K562 (cell line): ENCODE results near the gene CD300E. TPM values are rescaled to one million over a fixed set of nuclear protein-coding genes. Genes with fewer than 3 reads are reported as not detected.

Source experiments
- CREM ChIP-seq: IDR thresholded peaks from 2 replicates; pipeline ENCODE4 v1.6.1; 2014; ENCODE audit warnings: antibody characterized with exemption, low read depth
- CTBP1 ChIP-seq: fragments of 450-650 bp; IDR thresholded peaks from 2 replicates; pipeline ENCODE4 v1.6.1; 2016; ENCODE audit warnings: borderline replicate concordance
- FOSL1 ChIP-seq: fragments of 200-800 bp; sonication (Bioruptor generic); conservative IDR thresholded peaks from 2 replicates; pipeline ENCODE4 v1.6.1; 2016; ENCODE audit warnings: missing genetic modification characterization, missing compliant biosample characterization
- MCM2 ChIP-seq: fragments of 450-650 bp; IDR thresholded peaks from 2 replicates; pipeline ENCODE4 v1.6.1; 2017; ENCODE audit warnings: low read depth, mild to moderate bottlenecking
- NBN ChIP-seq: fragments of 450-650 bp; IDR thresholded peaks from 2 replicates; pipeline ENCODE4 v1.6.1; 2016; ENCODE audit warnings: low read depth, mild to moderate bottlenecking
- NR3C1 ChIP-seq: sonication (generic); formaldehyde crosslinking; IDR thresholded peaks from 2 replicates; pipeline ENCODE4 v1.8.1; 2022; ENCODE audit warnings: missing genetic modification reagents
- STAG1 ChIP-seq: sonication (generic); formaldehyde crosslinking; IDR thresholded peaks from 2 replicates; pipeline ENCODE4 v1.5.0; 2020; ENCODE audit warnings: missing genetic modification reagents, borderline replicate concordance
- ZC3H8 ChIP-seq: fragments of 450-650 bp; IDR thresholded peaks from 2 replicates; pipeline ENCODE4 v1.6.1; 2017
- ZNF232 ChIP-seq: sonication (generic); formaldehyde crosslinking; IDR thresholded peaks from 2 replicates; pipeline ENCODE4 v1.8.0; 2022; ENCODE audit warnings: mild to moderate bottlenecking, missing genetic modification reagents
- ZNF644 ChIP-seq: fragments of 200-800 bp; sonication (Bioruptor generic); IDR thresholded peaks from 2 replicates; pipeline ENCODE4 v1.6.1; 2016; ENCODE audit warnings: low read depth, missing genetic modification characterization, missing compliant biosample characterization
- ZNF785 ChIP-seq: fragments of 250-450 bp; sonication (Bioruptor Pico); IDR thresholded peaks from 2 replicates; pipeline ENCODE4 v1.4.0; 2020; ENCODE audit warnings: mild to moderate bottlenecking
- polyA plus RNA-seq, 8 experiments: library from polyadenylated mRNA; depleted of rRNA in 4 of 8; stranded (reverse) in 5 of 8; unstranded in 3 of 8; fragments of >200 nt; fragmentation: Nextera tagmentation in 2 of 8; fragmentation: Illumina TruSeq in 1 of 8; extraction: Ambion mirVana in 2 of 8; extraction: Trizol in 1 of 8; gene quantifications; 2 replicates each; pipeline versions ENCODE4 v1.2.1 to v1.2.3, GENCODE V29; 2011 to 2014; ENCODE audit warnings: inconsistent platforms in 1 of 8, missing spikeins in 1 of 8
- total RNA-seq, 7 experiments: library from RNA; depleted of rRNA in 6 of 7; stranded (reverse); fragments of >200 nt in 6 of 7; fragmentation: Illumina TruSeq in 2 of 7; extraction: Trizol in 2 of 7; gene quantifications; 2 replicates each; pipeline versions ENCODE4 v1.2.1 to v1.2.3, GENCODE V29; 2011 to 2021; ENCODE audit warnings: low replicate concordance in 1 of 7
- TF ChIP-seq, protein P1 (sequence below): sonication (generic); formaldehyde crosslinking; IDR thresholded peaks from 2 replicates; pipeline ENCODE4 v1.8.0; 2022; ENCODE audit warnings: mild to moderate bottlenecking, missing genetic modification reagents
- TF ChIP-seq, protein P2 (sequence below): fragments of 450-650 bp; IDR thresholded peaks from 2 replicates; pipeline ENCODE4 v1.6.1; 2016; ENCODE audit warnings: mild to moderate bottlenecking, moderate library complexity

CD300E gene
- total and polyA plus RNA-seq, 9 of the 15 experiments (the other 6 are each of a cell fraction or from before 2014, with no cell fraction given) = not detected

DNA sequence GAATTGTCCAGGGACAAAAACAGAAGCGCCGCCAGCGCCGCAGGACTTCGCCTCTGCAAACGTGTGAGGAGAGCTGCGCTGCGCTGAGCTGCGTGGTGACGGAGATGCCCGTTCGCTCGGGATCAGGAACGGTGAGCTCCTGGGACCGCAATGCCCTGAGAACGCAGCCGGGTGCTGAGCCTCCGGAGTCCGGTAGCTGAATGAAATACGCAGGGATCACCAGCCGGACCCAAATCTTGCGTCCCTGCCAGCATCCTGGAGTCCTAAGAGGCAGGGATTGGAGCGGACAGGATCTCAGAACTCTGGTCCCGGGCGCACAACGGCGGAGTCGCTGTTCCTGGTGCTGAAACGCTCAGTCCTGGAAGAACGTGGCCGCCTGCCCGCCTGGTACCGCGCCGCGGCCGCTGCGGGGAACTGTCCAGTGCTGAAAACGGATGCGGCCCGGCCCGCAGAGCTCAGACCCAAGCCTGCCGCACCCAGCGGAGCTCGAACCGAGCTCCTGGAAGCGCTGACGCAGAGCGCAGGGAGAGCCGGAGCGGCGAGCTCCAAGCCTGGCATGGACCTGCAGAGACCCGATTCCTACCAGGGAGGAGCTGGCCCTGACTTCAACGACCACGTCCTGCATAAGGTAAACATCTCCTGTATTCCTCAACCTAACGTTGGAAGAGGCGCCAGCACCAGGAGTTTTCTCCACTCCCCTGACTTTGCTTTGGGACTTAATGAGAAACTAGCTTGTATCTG, 47.7 kb upstream of the CD300E start (continued):
- TF ChIP-seq, protein P1, sequence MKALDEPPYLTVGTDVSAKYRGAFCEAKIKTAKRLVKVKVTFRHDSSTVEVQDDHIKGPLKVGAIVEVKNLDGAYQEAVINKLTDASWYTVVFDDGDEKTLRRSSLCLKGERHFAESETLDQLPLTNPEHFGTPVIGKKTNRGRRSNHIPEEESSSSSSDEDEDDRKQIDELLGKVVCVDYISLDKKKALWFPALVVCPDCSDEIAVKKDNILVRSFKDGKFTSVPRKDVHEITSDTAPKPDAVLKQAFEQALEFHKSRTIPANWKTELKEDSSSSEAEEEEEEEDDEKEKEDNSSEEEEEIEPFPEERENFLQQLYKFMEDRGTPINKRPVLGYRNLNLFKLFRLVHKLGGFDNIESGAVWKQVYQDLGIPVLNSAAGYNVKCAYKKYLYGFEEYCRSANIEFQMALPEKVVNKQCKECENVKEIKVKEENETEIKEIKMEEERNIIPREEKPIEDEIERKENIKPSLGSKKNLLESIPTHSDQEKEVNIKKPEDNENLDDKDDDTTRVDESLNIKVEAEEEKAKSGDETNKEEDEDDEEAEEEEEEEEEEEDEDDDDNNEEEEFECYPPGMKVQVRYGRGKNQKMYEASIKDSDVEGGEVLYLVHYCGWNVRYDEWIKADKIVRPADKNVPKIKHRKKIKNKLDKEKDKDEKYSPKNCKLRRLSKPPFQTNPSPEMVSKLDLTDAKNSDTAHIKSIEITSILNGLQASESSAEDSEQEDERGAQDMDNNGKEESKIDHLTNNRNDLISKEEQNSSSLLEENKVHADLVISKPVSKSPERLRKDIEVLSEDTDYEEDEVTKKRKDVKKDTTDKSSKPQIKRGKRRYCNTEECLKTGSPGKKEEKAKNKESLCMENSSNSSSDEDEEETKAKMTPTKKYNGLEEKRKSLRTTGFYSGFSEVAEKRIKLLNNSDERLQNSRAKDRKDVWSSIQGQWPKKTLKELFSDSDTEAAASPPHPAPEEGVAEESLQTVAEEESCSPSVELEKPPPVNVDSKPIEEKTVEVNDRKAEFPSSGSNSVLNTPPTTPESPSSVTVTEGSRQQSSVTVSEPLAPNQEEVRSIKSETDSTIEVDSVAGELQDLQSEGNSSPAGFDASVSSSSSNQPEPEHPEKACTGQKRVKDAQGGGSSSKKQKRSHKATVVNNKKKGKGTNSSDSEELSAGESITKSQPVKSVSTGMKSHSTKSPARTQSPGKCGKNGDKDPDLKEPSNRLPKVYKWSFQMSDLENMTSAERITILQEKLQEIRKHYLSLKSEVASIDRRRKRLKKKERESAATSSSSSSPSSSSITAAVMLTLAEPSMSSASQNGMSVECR = peak; percentile 99
- TF ChIP-seq CREM (peak; percentile 76), ZNF644 (tag) (0 out of 2 replicates have a peak, but pooled peaks have one; percentile 50), ZC3H8 (no peak), STAG1 (CRISPR knock-in tag) (peak; percentile 80; the same call in 1 of the 2 replicates), ZNF785 (CRISPR knock-in tag) (no peak), CTBP1 (peak; percentile 22; the same call in 1 of the 2 replicates), NR3C1 (CRISPR knock-in tag) (peak; percentile 98), FOSL1 (tag) (no peak), ZNF232 (peak; percentile 96), NBN (no peak), MCM2 (no peak)
- TF ChIP-seq, protein P2, sequence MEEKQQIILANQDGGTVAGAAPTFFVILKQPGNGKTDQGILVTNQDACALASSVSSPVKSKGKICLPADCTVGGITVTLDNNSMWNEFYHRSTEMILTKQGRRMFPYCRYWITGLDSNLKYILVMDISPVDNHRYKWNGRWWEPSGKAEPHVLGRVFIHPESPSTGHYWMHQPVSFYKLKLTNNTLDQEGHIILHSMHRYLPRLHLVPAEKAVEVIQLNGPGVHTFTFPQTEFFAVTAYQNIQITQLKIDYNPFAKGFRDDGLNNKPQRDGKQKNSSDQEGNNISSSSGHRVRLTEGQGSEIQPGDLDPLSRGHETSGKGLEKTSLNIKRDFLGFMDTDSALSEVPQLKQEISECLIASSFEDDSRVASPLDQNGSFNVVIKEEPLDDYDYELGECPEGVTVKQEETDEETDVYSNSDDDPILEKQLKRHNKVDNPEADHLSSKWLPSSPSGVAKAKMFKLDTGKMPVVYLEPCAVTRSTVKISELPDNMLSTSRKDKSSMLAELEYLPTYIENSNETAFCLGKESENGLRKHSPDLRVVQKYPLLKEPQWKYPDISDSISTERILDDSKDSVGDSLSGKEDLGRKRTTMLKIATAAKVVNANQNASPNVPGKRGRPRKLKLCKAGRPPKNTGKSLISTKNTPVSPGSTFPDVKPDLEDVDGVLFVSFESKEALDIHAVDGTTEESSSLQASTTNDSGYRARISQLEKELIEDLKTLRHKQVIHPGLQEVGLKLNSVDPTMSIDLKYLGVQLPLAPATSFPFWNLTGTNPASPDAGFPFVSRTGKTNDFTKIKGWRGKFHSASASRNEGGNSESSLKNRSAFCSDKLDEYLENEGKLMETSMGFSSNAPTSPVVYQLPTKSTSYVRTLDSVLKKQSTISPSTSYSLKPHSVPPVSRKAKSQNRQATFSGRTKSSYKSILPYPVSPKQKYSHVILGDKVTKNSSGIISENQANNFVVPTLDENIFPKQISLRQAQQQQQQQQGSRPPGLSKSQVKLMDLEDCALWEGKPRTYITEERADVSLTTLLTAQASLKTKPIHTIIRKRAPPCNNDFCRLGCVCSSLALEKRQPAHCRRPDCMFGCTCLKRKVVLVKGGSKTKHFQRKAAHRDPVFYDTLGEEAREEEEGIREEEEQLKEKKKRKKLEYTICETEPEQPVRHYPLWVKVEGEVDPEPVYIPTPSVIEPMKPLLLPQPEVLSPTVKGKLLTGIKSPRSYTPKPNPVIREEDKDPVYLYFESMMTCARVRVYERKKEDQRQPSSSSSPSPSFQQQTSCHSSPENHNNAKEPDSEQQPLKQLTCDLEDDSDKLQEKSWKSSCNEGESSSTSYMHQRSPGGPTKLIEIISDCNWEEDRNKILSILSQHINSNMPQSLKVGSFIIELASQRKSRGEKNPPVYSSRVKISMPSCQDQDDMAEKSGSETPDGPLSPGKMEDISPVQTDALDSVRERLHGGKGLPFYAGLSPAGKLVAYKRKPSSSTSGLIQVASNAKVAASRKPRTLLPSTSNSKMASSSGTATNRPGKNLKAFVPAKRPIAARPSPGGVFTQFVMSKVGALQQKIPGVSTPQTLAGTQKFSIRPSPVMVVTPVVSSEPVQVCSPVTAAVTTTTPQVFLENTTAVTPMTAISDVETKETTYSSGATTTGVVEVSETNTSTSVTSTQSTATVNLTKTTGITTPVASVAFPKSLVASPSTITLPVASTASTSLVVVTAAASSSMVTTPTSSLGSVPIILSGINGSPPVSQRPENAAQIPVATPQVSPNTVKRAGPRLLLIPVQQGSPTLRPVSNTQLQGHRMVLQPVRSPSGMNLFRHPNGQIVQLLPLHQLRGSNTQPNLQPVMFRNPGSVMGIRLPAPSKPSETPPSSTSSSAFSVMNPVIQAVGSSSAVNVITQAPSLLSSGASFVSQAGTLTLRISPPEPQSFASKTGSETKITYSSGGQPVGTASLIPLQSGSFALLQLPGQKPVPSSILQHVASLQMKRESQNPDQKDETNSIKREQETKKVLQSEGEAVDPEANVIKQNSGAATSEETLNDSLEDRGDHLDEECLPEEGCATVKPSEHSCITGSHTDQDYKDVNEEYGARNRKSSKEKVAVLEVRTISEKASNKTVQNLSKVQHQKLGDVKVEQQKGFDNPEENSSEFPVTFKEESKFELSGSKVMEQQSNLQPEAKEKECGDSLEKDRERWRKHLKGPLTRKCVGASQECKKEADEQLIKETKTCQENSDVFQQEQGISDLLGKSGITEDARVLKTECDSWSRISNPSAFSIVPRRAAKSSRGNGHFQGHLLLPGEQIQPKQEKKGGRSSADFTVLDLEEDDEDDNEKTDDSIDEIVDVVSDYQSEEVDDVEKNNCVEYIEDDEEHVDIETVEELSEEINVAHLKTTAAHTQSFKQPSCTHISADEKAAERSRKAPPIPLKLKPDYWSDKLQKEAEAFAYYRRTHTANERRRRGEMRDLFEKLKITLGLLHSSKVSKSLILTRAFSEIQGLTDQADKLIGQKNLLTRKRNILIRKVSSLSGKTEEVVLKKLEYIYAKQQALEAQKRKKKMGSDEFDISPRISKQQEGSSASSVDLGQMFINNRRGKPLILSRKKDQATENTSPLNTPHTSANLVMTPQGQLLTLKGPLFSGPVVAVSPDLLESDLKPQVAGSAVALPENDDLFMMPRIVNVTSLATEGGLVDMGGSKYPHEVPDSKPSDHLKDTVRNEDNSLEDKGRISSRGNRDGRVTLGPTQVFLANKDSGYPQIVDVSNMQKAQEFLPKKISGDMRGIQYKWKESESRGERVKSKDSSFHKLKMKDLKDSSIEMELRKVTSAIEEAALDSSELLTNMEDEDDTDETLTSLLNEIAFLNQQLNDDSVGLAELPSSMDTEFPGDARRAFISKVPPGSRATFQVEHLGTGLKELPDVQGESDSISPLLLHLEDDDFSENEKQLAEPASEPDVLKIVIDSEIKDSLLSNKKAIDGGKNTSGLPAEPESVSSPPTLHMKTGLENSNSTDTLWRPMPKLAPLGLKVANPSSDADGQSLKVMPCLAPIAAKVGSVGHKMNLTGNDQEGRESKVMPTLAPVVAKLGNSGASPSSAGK = no peak
